CD4-positive, alpha-beta T cell treated with Interleukin-2 at 100 ng/mL for 4 hours (primary cell): ENCODE data around the gene RARG.
"Not testable (repeated sequence)": the region's sequence is repeated elsewhere in the genome, so short reads cannot be mapped to it uniquely, and the experiment has no call there.

ENCODE experiments used
- DNase-seq: peaks from one replicate; pipeline ENCODE4 v3.0.0-alpha.2; 2020; ENCODE audit warnings: low spot score

RARG gene

GRCh38 chr12:53208877-53209463 lies 23.0 kb downstream of the RARG start:
- DNase-seq, result peak; percentile 35

- no peak for DNase-seq
These were observed 23.6 kb downstream of the RARG start for GRCh38 chr12:53208435-53208834.

GRCh38 chr12:53207042-53207441 lies 25.0 kb downstream of the RARG start, which contains the start of gene ITGB7:
TSS of gene ITGB7 (minus strand) at chr12:53207251. CDS start at chr12:53200443, 6,808 bp downstream.
- DNase-seq, result peak; percentile 79

GRCh38 chr12:53205747-53206419 lies 26.1 kb downstream of the RARG start:
- peak; percentile 71 for DNase-seq

- no peak for DNase-seq
These were observed 27.7 kb downstream of the RARG start for GRCh38 chr12:53204351-53204750.

- DNase-seq, result not testable (repeated sequence)
These were observed 29.7 kb downstream of the RARG start for GRCh38 chr12:53202316-53202715.

GRCh38 chr12:53201639-53202038 lies 30.4 kb downstream of the RARG start:
- no peak for DNase-seq

- DNase-seq, result no peak
These were observed 30.9 kb downstream of the RARG start for GRCh38 chr12:53201177-53201541.

GRCh38 chr12:53200458-53201176 lies 31.4 kb downstream of the RARG start:
- DNase-seq, result peak; percentile 36

GRCh38 chr12:53200107-53200457 lies 31.9 kb downstream of the RARG start:
- no peak for DNase-seq

GRCh38 chr12:53199700-53200099 lies 32.3 kb downstream of the RARG start:
- DNase-seq, result no peak

GRCh38 chr12:53198486-53199110 lies 33.4 kb downstream of the RARG start:
- DNase-seq, result peak; percentile 32

GRCh38 chr12:53197011-53197640 lies 34.9 kb downstream of the RARG start:
- DNase-seq, result no peak

- no peak for DNase-seq
These were observed 35.5 kb downstream of the RARG start for GRCh38 chr12:53196486-53196885.

GRCh38 chr12:53195516-53196420 lies 36.2 kb downstream of the RARG start:
- DNase-seq, result no peak

GRCh38 chr12:53194973-53195372 lies 37.0 kb downstream of the RARG start:
- DNase-seq, result no peak

GRCh38 chr12:53193985-53194716 lies 37.9 kb downstream of the RARG start:
- no peak for DNase-seq

GRCh38 chr12:53193040-53193439 lies 39.0 kb downstream of the RARG start:
- DNase-seq, result no peak

GRCh38 chr12:53192531-53193021 lies 39.4 kb downstream of the RARG start:
- DNase-seq, result no peak

GRCh38 chr12:53191885-53192530 lies 40.0 kb downstream of the RARG start:
- no peak for DNase-seq
